GM12873 (cell line): ENCODE results near the gene TMEM17.

Experiments
- TF ChIP-seq, protein P1 (sequence below): IDR thresholded peaks from 2 replicates; pipeline ENCODE4 v1.5.1; 2012; ENCODE audit warnings: low read depth, mild to moderate bottlenecking, moderate library complexity, low read length, control low read depth; ENCODE audit not compliant: insufficient read depth; ENCODE audit errors: missing control alignments

TMEM17 gene

DNA sequence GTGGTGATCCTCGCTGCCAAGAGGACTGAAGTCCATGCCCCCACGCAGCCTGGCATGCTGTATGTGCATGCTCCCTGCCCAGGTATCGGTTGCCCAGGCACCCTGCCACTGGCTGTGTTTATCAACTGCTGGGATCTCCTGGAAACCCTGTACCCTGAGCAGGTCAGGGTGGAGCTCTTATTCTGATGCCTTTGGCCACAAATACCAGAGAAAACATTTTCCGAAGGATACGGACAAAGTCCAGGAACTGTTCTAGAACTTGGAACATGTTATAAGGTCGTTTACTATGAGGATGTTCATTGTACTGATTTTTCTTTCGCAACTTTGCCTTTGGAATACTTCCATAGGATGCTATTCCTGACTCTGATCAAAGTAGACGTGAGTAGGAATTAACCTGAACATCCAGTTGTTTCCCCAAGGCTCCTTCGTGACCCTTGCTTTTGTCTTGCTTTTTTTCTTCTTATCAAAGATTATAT, 55.2 kb downstream of the TMEM17 start:
- TF ChIP-seq, protein P1, sequence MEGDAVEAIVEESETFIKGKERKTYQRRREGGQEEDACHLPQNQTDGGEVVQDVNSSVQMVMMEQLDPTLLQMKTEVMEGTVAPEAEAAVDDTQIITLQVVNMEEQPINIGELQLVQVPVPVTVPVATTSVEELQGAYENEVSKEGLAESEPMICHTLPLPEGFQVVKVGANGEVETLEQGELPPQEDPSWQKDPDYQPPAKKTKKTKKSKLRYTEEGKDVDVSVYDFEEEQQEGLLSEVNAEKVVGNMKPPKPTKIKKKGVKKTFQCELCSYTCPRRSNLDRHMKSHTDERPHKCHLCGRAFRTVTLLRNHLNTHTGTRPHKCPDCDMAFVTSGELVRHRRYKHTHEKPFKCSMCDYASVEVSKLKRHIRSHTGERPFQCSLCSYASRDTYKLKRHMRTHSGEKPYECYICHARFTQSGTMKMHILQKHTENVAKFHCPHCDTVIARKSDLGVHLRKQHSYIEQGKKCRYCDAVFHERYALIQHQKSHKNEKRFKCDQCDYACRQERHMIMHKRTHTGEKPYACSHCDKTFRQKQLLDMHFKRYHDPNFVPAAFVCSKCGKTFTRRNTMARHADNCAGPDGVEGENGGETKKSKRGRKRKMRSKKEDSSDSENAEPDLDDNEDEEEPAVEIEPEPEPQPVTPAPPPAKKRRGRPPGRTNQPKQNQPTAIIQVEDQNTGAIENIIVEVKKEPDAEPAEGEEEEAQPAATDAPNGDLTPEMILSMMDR: no peak
